DOHH2 (cell line): Measurements from ENCODE around the gene NSD2.

ENCODE experiments used
- CTCF ChIP-seq: fragments of 200-600 bp; sonication (generic); IDR thresholded peaks from one replicate; pipeline ENCODE4 v1.5.1; 2014; ENCODE audit warnings: antibody characterized with exemption, mild to moderate bottlenecking, low read depth, low read length; ENCODE audit not compliant: poor library complexity, severe bottlenecking
- EZH2phosphoT487 ChIP-seq: fragments of 200-600 bp; sonication (generic); IDR thresholded peaks from 2 replicates; pipeline ENCODE4 v1.6.1; 2017; ENCODE audit warnings: borderline replicate concordance, mild to moderate bottlenecking, antibody characterized with exemption, low read length, moderate library complexity, mixed read lengths

GRCh38 chr4:1975880-1976279, 104.7 kb downstream of the NSD2 start:
- no peak for TF ChIP-seq CTCF
- TF ChIP-seq EZH2phosphoT487: no peak
